Mesenchymal stem cell (in vitro differentiated cells and primary cell): Measurements from ENCODE around the gene SLC7A14. TPM values are rescaled to one million over a fixed set of nuclear protein-coding genes. Genes with fewer than 3 reads are reported as not detected.
A peak's percentile ranks its signal among the peaks of the same experiment; 100 is the strongest.

Experiments used
- DNase-seq: peaks from one replicate; pipeline ENCODE4 v3.0.0-alpha.2; 2013
- H2AFZ ChIP-seq: one replicate; pipeline ENCODE4 v1.6.1; 2013; ENCODE audit warnings: low read depth, mild to moderate bottlenecking, control low read depth, inconsistent platforms, low read length, moderate library complexity
- H2AK5ac ChIP-seq: 2 replicates; pipeline ENCODE4 v1.6.1; 2013; ENCODE audit warnings: low read length, moderate library complexity, mild to moderate bottlenecking, inconsistent platforms; ENCODE audit not compliant: severe bottlenecking
- H2BK120ac ChIP-seq: one replicate; pipeline ENCODE4 v1.6.1; 2013; ENCODE audit warnings: low read depth, mild to moderate bottlenecking, inconsistent platforms, low read length, moderate library complexity
- H2BK12ac ChIP-seq, 2 experiments: one replicate each; pipeline ENCODE4 v1.6.1; 2013; ENCODE audit warnings: inconsistent platforms in 2 of 2, low read length in 2 of 2, mild to moderate bottlenecking in 2 of 2, moderate library complexity in 2 of 2, control low read depth in 1 of 2
- H2BK15ac ChIP-seq: one replicate; pipeline ENCODE4 v1.6.1; 2013; ENCODE audit warnings: mild to moderate bottlenecking, low read depth, inconsistent platforms; ENCODE audit not compliant: poor library complexity, severe bottlenecking
- H2BK5ac ChIP-seq: 2 replicates; pipeline ENCODE4 v1.6.1; 2013; ENCODE audit warnings: low read depth, mild to moderate bottlenecking, low read length, control low read depth, inconsistent platforms; ENCODE audit not compliant: poor library complexity, severe bottlenecking
- H3K14ac ChIP-seq, 2 experiments: one replicate each; pipeline ENCODE4 v1.6.1; 2013; ENCODE audit warnings: inconsistent platforms in 2 of 2, low read length in 2 of 2, control low read depth in 1 of 2, mild to moderate bottlenecking in 1 of 2, moderate library complexity in 1 of 2
- H3K18ac ChIP-seq, 2 experiments: one replicate each; pipeline ENCODE4 v1.6.1; 2013; ENCODE audit warnings: inconsistent platforms in 2 of 2, low read length in 2 of 2, control low read depth in 1 of 2, low read depth in 1 of 2, mild to moderate bottlenecking in 1 of 2
- H3K23ac ChIP-seq, 2 experiments: one replicate each; pipeline ENCODE4 v1.6.1; 2013; ENCODE audit warnings: inconsistent platforms in 2 of 2, low read length in 2 of 2, mild to moderate bottlenecking in 2 of 2, moderate library complexity in 2 of 2, control low read depth in 1 of 2
- H3K27ac ChIP-seq: 2 replicates; pipeline ENCODE4 v1.5.1; 2013; ENCODE audit warnings: mild to moderate bottlenecking, moderate library complexity, low read length, control low read depth, inconsistent platforms; ENCODE audit not compliant: poor library complexity, severe bottlenecking
- H3K27me3 ChIP-seq, 2 experiments: 2 replicates each; pipeline versions ENCODE4 v1.6.1 to v1.7.0; 2013; ENCODE audit warnings: low read length in 2 of 2, mild to moderate bottlenecking in 2 of 2, moderate library complexity in 2 of 2, control low read depth in 1 of 2, inconsistent platforms in 1 of 2; ENCODE audit not compliant: control insufficient read depth in 1 of 2, insufficient read depth in 1 of 2
- H3K36me3 ChIP-seq, 2 experiments: 2 replicates each; pipeline versions ENCODE4 v1.6.1 to v1.7.0; 2013; ENCODE audit warnings: low read length in 2 of 2, control low read depth in 1 of 2, inconsistent platforms in 1 of 2, low read depth in 1 of 2, mild to moderate bottlenecking in 1 of 2; ENCODE audit not compliant: insufficient read depth in 2 of 2, control insufficient read depth in 1 of 2
- H3K4ac ChIP-seq, 2 experiments: one replicate each; pipeline ENCODE4 v1.6.1; 2013; ENCODE audit warnings: inconsistent platforms in 2 of 2, low read length in 2 of 2, mild to moderate bottlenecking in 2 of 2, moderate library complexity in 2 of 2, control low read depth in 1 of 2, low read depth in 1 of 2
- H3K4me1 ChIP-seq: 2 replicates; pipeline ENCODE4 v1.6.1; 2013; ENCODE audit warnings: low read depth, low read length, control low read depth; ENCODE audit not compliant: control insufficient read depth, insufficient read depth
- H3K4me2 ChIP-seq: 2 replicates; pipeline ENCODE4 v1.6.1; 2013; ENCODE audit warnings: low read length, mild to moderate bottlenecking, inconsistent platforms; ENCODE audit not compliant: poor library complexity, severe bottlenecking
- H3K4me3 ChIP-seq, 2 experiments: 2 replicates each; pipeline versions ENCODE4 v1.5.1 to v1.7.0; 2013; ENCODE audit warnings: low read length in 2 of 2, mild to moderate bottlenecking in 2 of 2, control low read depth in 1 of 2, low read depth in 1 of 2; ENCODE audit not compliant: insufficient read depth in 1 of 2
- H3K79me1 ChIP-seq: replicated peaks from 2 replicates; pipeline ENCODE4 v1.6.1; 2013; ENCODE audit warnings: mild to moderate bottlenecking, control low read depth, low read length, inconsistent platforms; ENCODE audit not compliant: poor library complexity, severe bottlenecking
- H3K9ac ChIP-seq: 2 replicates; pipeline ENCODE4 v1.7.0; 2013; ENCODE audit warnings: mild to moderate bottlenecking, low read length, moderate library complexity
- H3K9me3 ChIP-seq: 2 replicates; pipeline ENCODE4 v1.7.0; 2013; ENCODE audit warnings: mild to moderate bottlenecking, low read length; ENCODE audit not compliant: control insufficient read depth
- H4K8ac ChIP-seq: one replicate; pipeline ENCODE4 v1.6.1; 2013; ENCODE audit warnings: inconsistent platforms, mild to moderate bottlenecking, low read length, moderate library complexity
- H4K91ac ChIP-seq: one replicate; pipeline ENCODE4 v1.6.1; 2013; ENCODE audit warnings: mild to moderate bottlenecking, low read length, inconsistent platforms
- WGBS: methylation state at CpG from one replicate; pipeline ENCODE4 v1.1.7; 2013; ENCODE audit warnings: mixed read lengths; 5-methylcytosine and 5-hydroxymethylcytosine counted together
- polyA plus RNA-seq, 2 experiments: library from polyadenylated mRNA; stranded (reverse); fragments of 200-250 nt; gene quantifications; one replicate each; pipeline ENCODE4 v1.2.3, GENCODE V29; 2013

SLC7A14 gene
- polyA plus RNA-seq (2013, experiment 1 of 2): 0.94 TPM
- 0.99 TPM for polyA plus RNA-seq (2013, experiment 2 of 2)

- H3K27ac ChIP-seq: no peak within 1 kb of the TSS
- H3K27me3 ChIP-seq: peaks cover 16 to 64% of the 10 kb centered on the region in 2 experiments
- no peak within 1 kb of the TSS for H4K8ac ChIP-seq
- peak within 1 kb of the TSS; percentile 31 for H2AFZ ChIP-seq
- no peak within 1 kb of the TSS for H3K4ac ChIP-seq
- no peaks in the 10 kb centered on the region for H3K79me1 ChIP-seq
- H3K4me2 ChIP-seq: peak within 1 kb of the TSS; percentile 94
- H2BK5ac ChIP-seq: no peak within 1 kb of the TSS
- H2BK12ac ChIP-seq: peak within 1 kb of the TSS in 1 of 2 experiments; percentile 33
- no peak within 1 kb of the TSS for H4K91ac ChIP-seq
- peak within 1 kb of the TSS; percentile 44 to 81 for H3K4me3 ChIP-seq
- peaks cover 16% of the 10 kb centered on the region for H3K4me1 ChIP-seq
- 4% methylated on average over 7 of the region's 12 CpGs for WGBS
- no peaks in the 10 kb centered on the region for H3K36me3 ChIP-seq
- H2AK5ac ChIP-seq: no peak within 1 kb of the TSS
- H2BK120ac ChIP-seq: no peak within 1 kb of the TSS
- H3K23ac ChIP-seq: peak within 1 kb of the TSS in 1 of 2 experiments; percentile 96
- no peaks in the 10 kb centered on the region for H3K9me3 ChIP-seq
- H3K18ac ChIP-seq: no peak within 1 kb of the TSS
- H2BK15ac ChIP-seq: no peak within 1 kb of the TSS
- H3K14ac ChIP-seq: peak within 1 kb of the TSS in 1 of 2 experiments; percentile 11
- peak within 1 kb of the TSS; percentile 73 for H3K9ac ChIP-seq
- DNase-seq: peak; percentile 33
Measured at GRCh38 chr3:170585937-170586310, at the start of gene SLC7A14. SLC7A14 (minus strand) TSS chr3:170586075; CDS start chr3:170526936, 59,139 bp downstream.

- Histone ChIP-seq H3K4me2 (no peak overlapping the region), H3K4ac (no peak overlapping the region)
Measured at GRCh38 chr3:170635385-170635735, 49.5 kb upstream of the SLC7A14 start.

GRCh38 chr3:170634663-170635384 is 48.9 kb upstream of the SLC7A14 start:
- no peak overlapping the region for H3K9ac ChIP-seq
- H2BK12ac ChIP-seq: no peak overlapping the region
- H3K4ac ChIP-seq: no peak overlapping the region
- no CpG with 5 or more reads among the region's 3 CpGs for WGBS
- no peaks in the 10 kb centered on the region for H3K79me1 ChIP-seq
- no peak overlapping the region for H3K18ac ChIP-seq
- DNase-seq: no peak
- H2AK5ac ChIP-seq: no peak overlapping the region
- no peak overlapping the region for H2BK120ac ChIP-seq
- no peak overlapping the region for H3K14ac ChIP-seq
- no peak overlapping the region for H2BK15ac ChIP-seq
- no peak overlapping the region for H3K4me2 ChIP-seq
- no peak overlapping the region for H2AFZ ChIP-seq
- H3K4me1 ChIP-seq: peaks cover 3% of the 10 kb centered on the region
- H4K8ac ChIP-seq: no peak overlapping the region
- no peak overlapping the region for H3K4me3 ChIP-seq
- no peak overlapping the region for H3K27ac ChIP-seq
- H2BK5ac ChIP-seq: no peak overlapping the region
- H3K27me3 ChIP-seq: no peaks in the 10 kb centered on the region
- no peaks in the 10 kb centered on the region for H3K36me3 ChIP-seq
- no peak overlapping the region for H4K91ac ChIP-seq
- no peaks in the 10 kb centered on the region for H3K9me3 ChIP-seq
- no peak overlapping the region for H3K23ac ChIP-seq

More at GRCh38 chr3:170635385-170635735, 49.5 kb upstream of the SLC7A14 start:
- H3K4me3 ChIP-seq: no peak overlapping the region
- H2BK5ac ChIP-seq: no peak overlapping the region
- H3K23ac ChIP-seq: no peak overlapping the region
- no peak overlapping the region for H3K9ac ChIP-seq
- H3K18ac ChIP-seq: no peak overlapping the region
- no peak overlapping the region for H4K91ac ChIP-seq
- 64% methylated on average over 2 of the region's 2 CpGs for WGBS
- H3K36me3 ChIP-seq: no peaks in the 10 kb centered on the region
- no peak overlapping the region for H2AFZ ChIP-seq
- no peak overlapping the region for H2BK120ac ChIP-seq
- no peak overlapping the region for H4K8ac ChIP-seq
- no peak overlapping the region for H3K14ac ChIP-seq
- no peak overlapping the region for H3K27ac ChIP-seq
- H2AK5ac ChIP-seq: no peak overlapping the region
- no peaks in the 10 kb centered on the region for H3K79me1 ChIP-seq
- no peak overlapping the region for H2BK15ac ChIP-seq
- no peak overlapping the region for H2BK12ac ChIP-seq
- H3K27me3 ChIP-seq: no peaks in the 10 kb centered on the region
- DNase-seq: no peak
- no peaks in the 10 kb centered on the region for H3K9me3 ChIP-seq
- H3K4me1 ChIP-seq: peaks cover 3% of the 10 kb centered on the region

- no peak overlapping the region for H3K9ac ChIP-seq
- H3K4me1 ChIP-seq: peaks cover 3% of the 10 kb centered on the region
- H3K23ac ChIP-seq: no peak overlapping the region
- H3K4ac ChIP-seq: no peak overlapping the region
- no peak overlapping the region for H3K27ac ChIP-seq
- H3K4me2 ChIP-seq: no peak overlapping the region
- no peak overlapping the region for H3K18ac ChIP-seq
- 97% methylated on average over 3 of the region's 4 CpGs for WGBS
- no peaks in the 10 kb centered on the region for H3K27me3 ChIP-seq
- H2BK120ac ChIP-seq: no peak overlapping the region
- H3K79me1 ChIP-seq: no peaks in the 10 kb centered on the region
- no peak overlapping the region for H2BK5ac ChIP-seq
- no peaks in the 10 kb centered on the region for H3K36me3 ChIP-seq
- H3K4me3 ChIP-seq: no peak overlapping the region
- no peak overlapping the region for H3K14ac ChIP-seq
- H2BK12ac ChIP-seq: no peak overlapping the region
- no peaks in the 10 kb centered on the region for H3K9me3 ChIP-seq
- no peak overlapping the region for H2AK5ac ChIP-seq
- H2AFZ ChIP-seq: no peak overlapping the region
- DNase-seq: no peak
- H2BK15ac ChIP-seq: no peak overlapping the region
- no peak overlapping the region for H4K91ac ChIP-seq
- H4K8ac ChIP-seq: no peak overlapping the region
Measured at GRCh38 chr3:170633573-170633972, 47.7 kb upstream of the SLC7A14 start.
